ENCODE data around the gene HJURP.

- TF ChIP-seq SNAI2 (CRISPR knock-in tag; IDR thresholded peaks at IDR 0.05), result no peak
- TF ChIP-seq ZC3H10 (CRISPR knock-in tag; IDR thresholded peaks at IDR 0.05), result no peak
- no peak for TF ChIP-seq OSR1 (CRISPR knock-in tag; IDR thresholded peaks at IDR 0.05)
- TF ChIP-seq ZNF70 (CRISPR knock-in tag; IDR thresholded peaks at IDR 0.05), result no peak
- no peak for TF ChIP-seq GLIS3 (CRISPR knock-in tag; IDR thresholded peaks at IDR 0.05)
- TF ChIP-seq ZFP30 (CRISPR knock-in tag; IDR thresholded peaks at IDR 0.05), result no peak
- TF ChIP-seq PATZ1 (CRISPR knock-in tag; IDR thresholded peaks at IDR 0.05; ENCODE audit: borderline replicate concordance), result no peak
- no peak for TF ChIP-seq ZNF8 (CRISPR knock-in tag; IDR thresholded peaks at IDR 0.05)
- TF ChIP-seq ESRRG (CRISPR knock-in tag; IDR thresholded peaks at IDR 0.05), result no peak
- TF ChIP-seq ZFP3 (CRISPR knock-in tag; IDR thresholded peaks at IDR 0.05), result no peak
- TF ChIP-seq PPARA (CRISPR knock-in tag; IDR thresholded peaks at IDR 0.05; ENCODE audit: borderline replicate concordance), result no peak
- no peak for TF ChIP-seq TOX (CRISPR knock-in tag; IDR thresholded peaks at IDR 0.05; ENCODE audit: borderline replicate concordance)
- no peak for TF ChIP-seq CSDC2 (CRISPR knock-in tag; IDR thresholded peaks at IDR 0.05)
- TF ChIP-seq TCF4 (CRISPR knock-in tag; IDR thresholded peaks at IDR 0.05; ENCODE audit: borderline replicate concordance), result no peak
Observed at GRCh38 chr2:233882353-233882752, 28.0 kb upstream of the HJURP start.

Data from SK-N-SH treated with all-trans-retinoic acid at 6 μM for 48 hours (cell line).